Neutrophil (primary cell): ENCODE data around the gene ZNF641.

Source experiments
- H3K27ac ChIP-seq: fragments of 200-600 bp; sonication (generic); 2 replicates; pipeline ENCODE4 v1.5.1; 2016; ENCODE audit warnings: mild to moderate bottlenecking, moderate library complexity
- H3K27me3 ChIP-seq: fragments of 200-600 bp; sonication (generic); 2 replicates; pipeline ENCODE4 v1.6.0; 2016; ENCODE audit warnings: mild to moderate bottlenecking
- H3K36me3 ChIP-seq: fragments of 200-600 bp; sonication (generic); 2 replicates; pipeline ENCODE4 v1.5.1; 2017
- H3K4me1 ChIP-seq, 2 experiments: fragments of 200-600 bp in 1 of 2; sonication (generic) in 1 of 2; 1 replicate in 1 of 2; 2 replicates in 1 of 2; pipeline versions ENCODE4 v1.5.1 to v1.6.1; 2013 to 2016; ENCODE audit warnings: low read depth in 1 of 2, low read length in 1 of 2, mild to moderate bottlenecking in 1 of 2, moderate library complexity in 1 of 2; ENCODE audit not compliant: control insufficient read depth in 1 of 2, insufficient read depth in 1 of 2
- H3K4me3 ChIP-seq, 2 experiments: fragments of 200-600 bp in 1 of 2; sonication (generic) in 1 of 2; 1 replicate in 1 of 2; 2 replicates in 1 of 2; pipeline ENCODE4 v1.5.1; 2013 to 2016; ENCODE audit warnings: low read depth in 1 of 2, low read length in 1 of 2, mild to moderate bottlenecking in 1 of 2, moderate library complexity in 1 of 2
- H3K9me3 ChIP-seq: fragments of 200-600 bp; sonication (generic); 2 replicates; pipeline ENCODE4 v1.5.1; 2016
- CTCF ChIP-seq: fragments of 200-600 bp; sonication (generic); IDR thresholded peaks from 2 replicates; pipeline ENCODE4 v1.5.1; 2016; ENCODE audit warnings: antibody characterized with exemption

Gene ZNF641

DNA sequence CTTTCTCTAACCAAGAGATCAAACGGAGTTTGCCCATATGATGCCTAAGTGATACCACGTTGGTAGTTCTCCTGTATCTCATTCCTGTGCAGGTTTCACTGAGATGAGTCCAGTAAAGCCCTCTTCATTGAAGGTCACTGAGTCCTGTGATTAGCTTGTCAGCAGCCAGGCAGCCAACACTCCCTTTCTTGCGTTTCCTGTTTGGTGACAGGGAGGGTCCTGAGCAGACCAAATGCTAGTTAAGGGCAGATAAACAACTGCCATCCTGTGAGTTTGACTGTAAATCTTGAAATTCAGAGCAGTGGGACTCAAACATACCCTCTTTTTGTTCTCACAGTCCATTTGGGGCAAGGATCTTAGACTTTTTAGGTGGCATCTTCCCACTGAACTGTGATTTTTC, 39.4 kb downstream of the ZNF641 start:
- no peak overlapping the region for H3K27ac ChIP-seq
- no peaks in the 10 kb centered on the region for H3K36me3 ChIP-seq
- no peak for TF ChIP-seq CTCF
- no peak overlapping the region for H3K4me3 ChIP-seq
- peaks cover 8% of the 10 kb centered on the region for H3K27me3 ChIP-seq
- H3K4me1 ChIP-seq = no peaks in the 10 kb centered on the region
- no peaks in the 10 kb centered on the region for H3K9me3 ChIP-seq

GRCh38 chr12:48307269-48307668, 43.5 kb downstream of the ZNF641 start:
- Histone ChIP-seq H3K27me3 (peaks cover 8% of the 10 kb centered on the region), H3K4me1 (no peaks in the 10 kb centered on the region), H3K9me3 (no peaks in the 10 kb centered on the region), H3K27ac (no peak overlapping the region), H3K4me3 (no peak overlapping the region), H3K36me3 (no peaks in the 10 kb centered on the region)
- no peak for TF ChIP-seq CTCF

DNA sequence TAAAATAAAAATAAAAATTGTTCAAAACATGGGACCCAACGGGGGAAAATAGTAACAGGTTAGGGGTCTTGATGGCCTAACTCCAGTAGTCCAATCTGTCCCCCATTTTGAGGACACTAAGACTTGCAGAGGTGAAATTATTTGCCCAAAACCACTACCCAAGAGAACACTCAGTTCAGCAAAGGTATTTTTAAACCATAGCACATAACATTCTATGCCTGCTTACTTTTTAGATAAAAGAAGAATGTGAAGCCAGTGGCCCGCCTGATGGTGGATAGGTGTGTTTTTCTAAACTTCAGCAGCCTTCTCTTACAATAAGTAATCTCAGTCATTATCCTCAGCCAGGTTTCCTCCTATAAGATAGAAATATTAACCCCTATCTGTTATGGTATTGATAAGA, 45.5 kb downstream of the ZNF641 start:
- H3K27ac ChIP-seq = no peak overlapping the region
- no peaks in the 10 kb centered on the region for H3K9me3 ChIP-seq
- TF ChIP-seq CTCF = no peak
- no peaks in the 10 kb centered on the region for H3K36me3 ChIP-seq
- H3K27me3 ChIP-seq = no peaks in the 10 kb centered on the region
- H3K4me1 ChIP-seq = no peaks in the 10 kb centered on the region
- H3K4me3 ChIP-seq = no peak overlapping the region

DNA sequence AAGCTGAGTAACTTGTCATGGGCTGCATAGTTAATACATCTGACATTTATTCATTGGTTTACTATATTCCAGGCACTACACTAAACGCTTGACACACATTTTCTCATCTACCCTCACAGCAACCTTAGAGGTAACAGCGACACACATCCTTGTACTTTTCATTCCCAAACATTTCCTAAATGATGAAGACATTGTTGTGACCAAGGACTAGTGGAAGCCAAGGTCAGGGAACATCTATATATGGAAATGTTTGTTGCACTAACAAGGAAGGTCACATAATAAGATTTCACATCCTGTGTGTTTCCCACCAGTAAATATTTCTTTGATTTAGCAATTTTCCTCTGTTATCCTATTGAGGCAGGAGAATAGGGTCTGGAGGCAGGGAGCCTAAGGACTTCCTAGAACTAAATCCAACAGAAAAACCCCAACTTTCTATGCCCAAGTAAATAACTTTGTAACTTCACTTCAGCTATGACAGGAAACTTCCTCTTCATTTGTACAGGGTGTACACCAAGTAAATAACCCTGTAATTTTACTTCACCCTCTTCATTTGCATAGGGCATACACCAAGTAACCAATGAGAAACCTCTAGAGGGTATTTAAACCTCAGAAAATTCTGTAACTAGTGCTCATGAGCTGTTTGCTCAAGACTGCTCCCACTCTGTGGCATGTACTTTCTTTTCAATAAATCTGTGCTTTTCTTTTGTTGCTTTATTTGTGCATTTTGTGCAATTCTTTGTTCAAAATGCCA, 48.4 kb downstream of the ZNF641 start:
- Histone ChIP-seq H3K27ac (no peak overlapping the region), H3K36me3 (no peaks in the 10 kb centered on the region), H3K27me3 (peaks cover 9% of the 10 kb centered on the region), H3K9me3 (no peaks in the 10 kb centered on the region), H3K4me1 (no peaks in the 10 kb centered on the region), H3K4me3 (no peak overlapping the region)
- TF ChIP-seq CTCF = no peak

DNA sequence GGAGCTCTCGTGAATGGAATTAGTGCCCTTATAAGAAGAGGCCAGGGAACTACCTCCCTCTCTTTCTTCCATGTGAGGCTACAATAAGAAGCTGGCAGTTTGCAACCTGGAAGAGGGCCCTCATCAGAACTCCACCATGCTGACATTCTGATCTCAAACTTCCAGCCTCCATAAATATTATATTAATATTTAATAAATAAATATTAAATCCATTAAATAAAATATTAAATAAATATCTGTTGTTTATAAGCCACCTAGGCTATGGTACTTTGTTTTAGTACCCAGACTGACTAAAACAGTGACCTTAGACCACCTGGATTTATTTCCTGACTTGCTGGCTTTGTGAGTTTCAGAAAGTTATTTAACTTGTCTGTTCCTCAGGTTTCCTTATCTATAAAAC, 49.9 kb downstream of the ZNF641 start:
- peaks cover 13% of the 10 kb centered on the region for H3K27me3 ChIP-seq
- H3K36me3 ChIP-seq = no peaks in the 10 kb centered on the region
- no peak overlapping the region for H3K4me3 ChIP-seq
- peaks cover 11 to 14% of the 10 kb centered on the region in 2 experiments for H3K4me1 ChIP-seq
- H3K27ac ChIP-seq = no peak overlapping the region
- no peak for TF ChIP-seq CTCF
- no peaks in the 10 kb centered on the region for H3K9me3 ChIP-seq
